ENCODE data around the gene KRTAP4-8.

DNA sequence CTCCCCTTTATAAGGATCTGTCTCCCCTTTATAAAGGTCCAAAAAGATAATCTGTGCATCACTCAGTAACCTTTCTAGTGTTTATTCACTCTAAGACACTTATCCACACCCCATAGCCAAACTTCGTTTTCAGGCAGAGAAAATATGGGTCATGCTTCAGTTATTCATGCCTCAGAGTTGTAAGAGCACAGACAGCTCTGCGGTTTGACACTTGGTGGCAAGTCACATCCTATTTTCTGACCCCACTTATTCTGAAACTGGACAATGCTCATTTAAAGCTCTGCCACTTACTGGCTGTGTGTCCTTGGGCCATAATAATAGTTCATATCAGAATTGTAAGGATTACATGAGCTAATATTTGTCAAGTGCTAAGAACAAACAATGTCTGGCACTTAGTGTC is 48.8 kb downstream of the KRTAP4-8 start:
- TF ChIP-seq, protein P1, sequence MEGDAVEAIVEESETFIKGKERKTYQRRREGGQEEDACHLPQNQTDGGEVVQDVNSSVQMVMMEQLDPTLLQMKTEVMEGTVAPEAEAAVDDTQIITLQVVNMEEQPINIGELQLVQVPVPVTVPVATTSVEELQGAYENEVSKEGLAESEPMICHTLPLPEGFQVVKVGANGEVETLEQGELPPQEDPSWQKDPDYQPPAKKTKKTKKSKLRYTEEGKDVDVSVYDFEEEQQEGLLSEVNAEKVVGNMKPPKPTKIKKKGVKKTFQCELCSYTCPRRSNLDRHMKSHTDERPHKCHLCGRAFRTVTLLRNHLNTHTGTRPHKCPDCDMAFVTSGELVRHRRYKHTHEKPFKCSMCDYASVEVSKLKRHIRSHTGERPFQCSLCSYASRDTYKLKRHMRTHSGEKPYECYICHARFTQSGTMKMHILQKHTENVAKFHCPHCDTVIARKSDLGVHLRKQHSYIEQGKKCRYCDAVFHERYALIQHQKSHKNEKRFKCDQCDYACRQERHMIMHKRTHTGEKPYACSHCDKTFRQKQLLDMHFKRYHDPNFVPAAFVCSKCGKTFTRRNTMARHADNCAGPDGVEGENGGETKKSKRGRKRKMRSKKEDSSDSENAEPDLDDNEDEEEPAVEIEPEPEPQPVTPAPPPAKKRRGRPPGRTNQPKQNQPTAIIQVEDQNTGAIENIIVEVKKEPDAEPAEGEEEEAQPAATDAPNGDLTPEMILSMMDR (IDR thresholded peaks at IDR 0.05) = no peak
- TF ChIP-seq POLR2A (IDR thresholded peaks at IDR 0.05) = no peak

Data from right lobe of liver (tissue), 4 donors.